NCI-H524 treated with DMSO at 0.1 percent for 48 hours (cell line): ENCODE measurements around the gene ASIC1.

ENCODE experiments used
- DNase-seq: peaks from one replicate; lab custom pipeline; 2025; lab: John Stamatoyannopoulos, UW

ASIC1 gene

GRCh38 chr12:50041062-50041860, 16.1 kb upstream of the ASIC1 start:
- no peak for DNase-seq

DNA sequence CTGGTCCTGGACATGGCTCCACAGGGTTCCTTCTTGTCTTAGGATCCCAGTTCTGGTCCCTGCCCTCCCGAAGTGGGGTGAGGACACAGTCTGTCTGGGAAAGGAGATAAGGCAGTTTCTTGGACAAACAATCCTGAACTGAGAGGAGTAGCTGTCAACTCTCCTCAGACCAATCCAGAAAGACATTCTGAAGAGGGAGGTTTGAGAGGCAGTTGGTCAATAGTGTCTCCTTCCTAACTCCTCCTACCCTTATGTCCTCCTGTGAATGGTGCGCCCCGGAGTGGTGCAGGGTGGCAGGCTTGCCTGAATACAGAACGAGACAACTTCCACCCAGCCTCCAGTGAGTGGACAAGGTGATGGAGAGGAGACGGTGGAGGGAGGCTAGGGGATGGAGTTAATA, 15.4 kb upstream of the ASIC1 start:
- no peak for DNase-seq

GRCh38 chr12:50042693-50043092, 14.7 kb upstream of the ASIC1 start:
- DNase-seq, result no peak

DNA sequence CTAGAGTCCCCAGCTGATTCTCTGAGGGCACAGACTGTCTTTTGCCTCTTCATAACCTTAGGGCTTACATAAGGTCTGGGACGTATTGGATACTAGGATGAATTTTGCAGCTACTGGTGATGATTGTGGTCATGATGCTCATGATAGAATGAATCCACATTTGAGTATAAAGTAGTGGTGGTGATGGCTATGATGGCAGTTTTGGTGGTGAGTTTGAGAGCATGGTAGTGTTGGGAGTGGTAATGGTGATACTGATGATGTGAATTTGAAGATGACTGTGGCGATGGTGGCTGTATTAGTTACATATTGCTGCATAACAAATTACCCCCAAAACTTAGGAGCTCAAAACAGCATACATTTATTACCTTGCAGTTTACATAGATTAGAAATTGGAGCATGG, 14.1 kb upstream of the ASIC1 start:
- DNase-seq, result no peak

- no peak for DNase-seq
Measured at GRCh38 chr12:50043854-50044253, 13.5 kb upstream of the ASIC1 start.

DNA sequence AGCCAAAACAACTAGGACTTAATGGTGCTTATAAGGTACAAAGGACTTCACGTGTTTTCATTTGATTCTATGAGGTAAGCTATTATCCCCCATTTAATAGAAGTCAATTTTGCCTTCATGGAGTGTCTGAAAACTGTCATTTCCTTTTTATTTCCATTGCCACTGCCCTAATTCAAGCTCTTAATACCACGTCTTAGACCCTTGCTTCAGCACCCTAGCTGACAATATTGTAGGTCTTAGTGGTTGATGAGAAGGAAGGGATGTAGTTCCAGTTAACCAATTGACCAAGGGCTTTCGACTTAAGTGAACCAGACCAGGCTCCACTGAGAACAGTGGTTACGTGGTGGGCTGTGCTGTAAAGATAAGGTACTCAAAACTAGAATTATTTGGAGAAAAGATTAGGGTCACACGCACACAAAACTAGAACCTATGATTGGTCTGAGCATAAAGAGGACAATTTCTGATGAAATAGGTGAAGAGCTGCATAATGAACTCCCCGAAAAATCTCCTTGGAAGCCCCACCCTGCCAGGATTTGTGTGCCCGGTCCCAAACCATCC, 9.6 kb upstream of the ASIC1 start:
- no peak for DNase-seq

- DNase-seq, result no peak
Measured at GRCh38 chr12:50049254-50050118, 7.9 kb upstream of the ASIC1 start.

DNA sequence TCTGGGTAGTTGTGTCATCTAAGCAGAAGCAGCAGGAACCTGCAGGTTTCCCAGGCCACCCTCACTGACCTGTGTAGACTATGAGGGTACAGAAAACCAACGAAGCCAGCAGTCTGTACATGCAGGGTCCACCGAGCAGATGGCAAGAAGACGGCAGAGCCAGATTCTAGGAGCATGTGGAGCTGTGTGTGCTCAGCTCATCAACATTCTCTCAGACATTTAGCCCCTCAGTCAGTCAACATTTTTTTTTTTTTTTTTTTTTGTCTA, 7.3 kb upstream of the ASIC1 start:
- DNase-seq, result no peak

DNA sequence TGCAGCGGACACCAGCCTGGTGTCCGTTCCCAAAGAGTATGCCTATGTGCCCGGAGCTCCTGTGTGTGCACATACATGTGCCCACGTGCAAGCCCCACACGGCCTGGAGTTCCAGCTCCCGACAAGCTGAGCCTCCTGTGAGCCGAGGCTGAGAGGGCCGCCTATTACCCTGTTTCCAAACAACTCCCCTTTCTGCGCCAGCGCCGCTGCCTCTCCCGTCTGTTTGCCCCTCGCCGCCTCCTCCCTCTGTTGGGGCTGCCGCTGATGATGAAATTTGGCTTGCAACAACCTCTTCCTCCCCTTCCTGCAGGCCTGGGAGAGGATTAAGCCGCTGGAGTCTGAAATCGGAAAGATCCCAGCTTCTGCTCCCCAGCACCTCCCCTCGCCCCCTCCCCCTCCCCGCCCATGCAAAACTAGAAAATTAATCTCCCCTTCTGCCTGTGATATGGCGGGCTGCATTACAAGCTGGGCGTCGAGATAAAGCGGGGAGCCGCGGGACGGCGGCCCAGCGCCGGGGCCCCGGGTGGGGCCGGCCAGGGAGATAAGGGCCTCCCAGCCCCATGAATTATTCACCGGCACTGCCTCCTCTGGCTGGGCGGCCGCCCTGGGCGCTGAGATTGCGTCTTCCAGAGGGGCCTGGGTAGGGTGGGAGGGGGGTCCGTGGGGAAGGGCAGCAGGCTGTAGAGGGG, 6.8 kb upstream of the ASIC1 start:
- DNase-seq, result peak; percentile 65

DNA sequence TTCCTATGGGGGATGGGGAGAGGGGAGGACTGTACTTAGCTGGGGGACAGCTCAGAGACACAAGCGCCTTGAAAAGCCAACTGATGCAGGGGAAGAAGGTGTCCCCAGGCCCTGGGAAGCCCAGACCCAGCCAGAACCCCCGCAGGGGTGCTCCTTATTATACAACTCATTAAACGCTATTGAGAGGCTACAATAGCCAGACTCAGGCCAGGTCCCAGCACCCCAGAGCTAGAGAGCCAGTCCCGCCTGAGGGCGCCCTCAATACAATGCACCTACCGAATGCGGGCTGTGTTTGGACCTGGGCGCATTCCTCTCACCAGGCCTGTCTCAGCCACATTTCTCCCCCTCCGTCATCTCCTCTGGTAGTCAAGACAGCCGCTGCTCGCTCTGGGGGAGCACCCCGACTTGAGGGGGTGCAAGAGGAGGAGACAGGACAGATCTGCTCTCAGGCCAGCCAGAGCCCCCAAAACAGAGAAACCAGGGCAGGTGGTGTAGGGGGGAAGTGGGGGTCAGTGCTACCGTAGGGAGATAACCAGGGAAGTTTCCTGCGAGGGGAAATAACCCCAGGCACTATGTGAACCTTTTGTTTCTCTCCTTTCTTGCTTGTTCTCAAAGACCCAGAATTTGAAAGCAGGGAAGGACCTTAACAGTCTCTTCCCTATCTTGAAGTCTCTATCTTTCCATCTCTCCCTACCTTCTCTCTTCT, 6.1 kb upstream of the ASIC1 start:
- peak; percentile 37 for DNase-seq

GRCh38 chr12:50052544-50052943, 4.9 kb upstream of the ASIC1 start:
- no peak for DNase-seq

- peak; percentile 92 for DNase-seq
Measured at GRCh38 chr12:50052964-50053363, 4.4 kb upstream of the ASIC1 start.

GRCh38 chr12:50053583-50053982, 3.8 kb upstream of the ASIC1 start:
- no peak for DNase-seq

GRCh38 chr12:50055831-50056638, 1.4 kb upstream of the ASIC1 start:
- peak; percentile 76 for DNase-seq

GRCh38 chr12:50056639-50056976, 788 bp upstream of the ASIC1 start:
- no peak for DNase-seq

- no peak for DNase-seq
Measured at GRCh38 chr12:50057896-50058670, 687 bp downstream of the ASIC1 start.

GRCh38 chr12:50058743-50059312, 1.4 kb downstream of the ASIC1 start:
- DNase-seq, result no peak

DNA sequence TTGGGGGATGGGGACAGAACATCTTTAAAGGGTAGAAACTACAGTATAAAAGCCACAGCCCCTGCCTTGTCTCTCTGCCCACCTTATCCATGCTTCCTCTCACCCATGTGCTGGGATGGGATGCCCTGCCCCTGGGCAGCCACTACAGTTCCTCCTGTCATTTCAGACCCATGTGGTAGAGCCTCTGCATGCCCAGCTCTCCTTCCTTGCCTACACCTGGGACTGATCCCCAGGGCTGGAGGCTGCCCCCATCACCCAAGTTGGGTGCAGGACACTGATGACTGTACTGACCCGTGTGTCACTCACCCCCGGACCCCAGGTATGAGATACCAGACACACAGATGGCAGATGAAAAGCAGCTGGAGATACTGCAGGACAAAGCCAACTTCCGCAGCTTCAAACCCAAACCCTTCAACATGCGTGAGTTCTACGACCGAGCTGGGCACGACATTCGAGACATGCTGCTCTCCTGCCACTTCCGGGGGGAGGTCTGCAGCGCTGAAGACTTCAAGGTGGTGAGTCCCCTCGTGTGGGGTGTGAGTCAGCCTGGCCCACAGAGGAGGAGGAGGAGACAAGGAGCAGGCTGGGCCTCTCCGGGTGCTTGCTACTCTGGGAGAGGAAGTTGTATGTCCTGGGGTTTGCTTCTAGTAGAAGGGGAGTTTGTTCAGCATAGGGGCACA, 2.2 kb downstream of the ASIC1 start:
- no peak for DNase-seq

DNA sequence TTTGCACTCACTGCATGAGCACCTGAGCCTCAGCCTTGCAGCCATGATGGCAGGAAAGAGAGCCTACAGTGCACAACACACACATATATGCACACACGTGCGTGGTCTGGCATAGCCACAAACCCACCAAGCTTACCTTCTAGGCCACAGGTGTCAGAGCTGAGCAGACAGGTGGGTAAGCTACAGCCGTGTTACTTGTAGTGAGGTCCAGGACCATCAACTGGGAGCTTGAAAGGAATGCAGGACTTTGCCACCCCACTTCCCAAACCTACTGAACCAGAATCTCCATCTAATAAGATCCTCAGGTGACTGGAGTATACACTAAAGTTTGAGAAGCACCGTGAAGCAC, 2.7 kb downstream of the ASIC1 start:
- no peak for DNase-seq

DNA sequence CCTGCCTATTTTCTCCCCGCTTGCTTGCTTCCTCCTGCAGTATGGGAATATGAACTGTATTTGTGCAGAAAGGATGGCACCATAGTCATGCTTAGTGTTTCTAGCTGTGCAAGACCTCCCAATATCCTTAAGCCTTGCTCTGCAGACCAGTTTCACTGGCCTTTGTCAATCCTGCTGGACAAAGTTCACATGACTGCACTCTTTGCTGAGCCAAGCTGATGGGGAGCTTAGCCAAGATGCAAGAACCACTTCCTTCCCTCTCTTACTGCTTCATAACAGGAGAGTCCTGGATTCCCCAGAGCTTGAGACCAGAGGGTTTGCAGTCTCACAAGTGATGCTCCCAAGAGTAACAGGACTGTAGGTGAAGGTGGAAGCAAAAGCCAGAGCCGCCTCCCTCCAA, 3.8 kb downstream of the ASIC1 start:
- no peak for DNase-seq
